Embryonic facial prominence (tissue), 1 donor: ENCODE results near the gene USP2.

Experiments used
- DNase-seq: peaks from one replicate; pipeline ENCODE4 v3.0.0-alpha.2; 2016; ENCODE audit errors: extremely low spot score

USP2 gene

GRCh38 chr11:119363081-119363850, 18.2 kb downstream of the USP2 start:
- no peak for DNase-seq

- no peak for DNase-seq
These were observed 18.8 kb downstream of the USP2 start for GRCh38 chr11:119362741-119363080.

- DNase-seq, result no peak
These were observed 19.4 kb downstream of the USP2 start for GRCh38 chr11:119361941-119362725.

- peak; percentile 51 for DNase-seq
These were observed 20.3 kb downstream of the USP2 start for GRCh38 chr11:119361056-119361787.

- DNase-seq, result no peak
These were observed 21.9 kb downstream of the USP2 start for GRCh38 chr11:119359365-119360214.

GRCh38 chr11:119357074-119357473, 24.4 kb downstream of the USP2 start:
- no peak for DNase-seq

GRCh38 chr11:119356349-119357031, 25.0 kb downstream of the USP2 start:
- peak; percentile 85 for DNase-seq

- DNase-seq, result no peak
These were observed 26.2 kb downstream of the USP2 start for GRCh38 chr11:119355091-119355843.

- DNase-seq, result no peak
These were observed 28.6 kb downstream of the USP2 start for GRCh38 chr11:119352857-119353260.

- no peak for DNase-seq
These were observed 30.3 kb downstream of the USP2 start for GRCh38 chr11:119351232-119351631.

GRCh38 chr11:119350302-119350701, 31.2 kb downstream of the USP2 start:
- no peak for DNase-seq

- no peak for DNase-seq
These were observed 33.4 kb downstream of the USP2 start for GRCh38 chr11:119347940-119348605.

GRCh38 chr11:119347242-119347641, 34.2 kb downstream of the USP2 start:
- no peak for DNase-seq

GRCh38 chr11:119346605-119347004, 34.9 kb downstream of the USP2 start, which contains the start of gene MFRP:
TSS of gene MFRP (minus strand) at chr11:119346705. CDS start at chr11:119346513, 192 bp downstream.
- DNase-seq, result no peak

- no peak for DNase-seq
These were observed 35.8 kb downstream of the USP2 start for GRCh38 chr11:119345685-119346084.

GRCh38 chr11:119344291-119345010, 37.0 kb downstream of the USP2 start:
- no peak for DNase-seq

GRCh38 chr11:119343726-119344125, 37.8 kb downstream of the USP2 start:
- DNase-seq, result no peak

- no peak for DNase-seq
These were observed 38.9 kb downstream of the USP2 start for GRCh38 chr11:119342362-119343130.
